ENCODE results near the gene HYKK.

Gene HYKK

GRCh38 chr15:78561490-78561889, 54.1 kb downstream of the HYKK start:
- H3K4me3 ChIP-seq (ENCODE audit: low read length) = no peak overlapping the region
- no peak for TF ChIP-seq ZNF274 (IDR thresholded peaks at IDR 0.05; ENCODE audit: low read depth, low read length)

- no peak for TF ChIP-seq ZNF274 (IDR thresholded peaks at IDR 0.05; ENCODE audit: low read depth, low read length)
- no peak overlapping the region for H3K4me3 ChIP-seq (ENCODE audit: low read length)
Observed at GRCh38 chr15:78563092-78563491, 55.7 kb downstream of the HYKK start.

GRCh38 chr15:78564743-78565096, 57.3 kb downstream of the HYKK start:
- no peak for TF ChIP-seq ZNF274 (IDR thresholded peaks at IDR 0.05; ENCODE audit: low read depth, low read length)
- peak overlapping the region; percentile 24; the same call in 1 of the 2 replicates for H3K4me3 ChIP-seq (ENCODE audit: low read length)

GRCh38 chr15:78565097-78565950, 57.9 kb downstream of the HYKK start, which contains the start of gene CHRNA5:
CHRNA5 (plus strand) TSS chr15:78565520; CDS start chr15:78565720, 200 bp downstream.
- TF ChIP-seq ZNF274 (IDR thresholded peaks at IDR 0.05; ENCODE audit: low read depth, low read length) = no peak
- H3K4me3 ChIP-seq (ENCODE audit: low read length) = peak within 1 kb of the TSS; percentile 94

- H3K4me3 ChIP-seq (ENCODE audit: low read length) = peak overlapping the region; percentile 94
- TF ChIP-seq ZNF274 (IDR thresholded peaks at IDR 0.05; ENCODE audit: low read depth, low read length) = no peak
Observed at GRCh38 chr15:78565951-78566774, 58.8 kb downstream of the HYKK start.

GRCh38 chr15:78567531-78567930, 60.2 kb downstream of the HYKK start:
- H3K4me3 ChIP-seq (ENCODE audit: low read length) = peak overlapping the region; percentile 52
- TF ChIP-seq ZNF274 (IDR thresholded peaks at IDR 0.05; ENCODE audit: low read depth, low read length) = no peak

GRCh38 chr15:78570710-78571109, 63.3 kb downstream of the HYKK start:
- H3K4me3 ChIP-seq (ENCODE audit: low read length) = no peak overlapping the region
- no peak for TF ChIP-seq ZNF274 (IDR thresholded peaks at IDR 0.05; ENCODE audit: low read depth, low read length)

- H3K4me3 ChIP-seq (ENCODE audit: low read length) = no peak overlapping the region
- TF ChIP-seq ZNF274 (IDR thresholded peaks at IDR 0.05; ENCODE audit: low read depth, low read length) = no peak
Observed at GRCh38 chr15:78571382-78571781, 64.0 kb downstream of the HYKK start.

- no peak overlapping the region for H3K4me3 ChIP-seq (ENCODE audit: low read length)
- no peak for TF ChIP-seq ZNF274 (IDR thresholded peaks at IDR 0.05; ENCODE audit: low read depth, low read length)
Observed at GRCh38 chr15:78573416-78573815, 66.0 kb downstream of the HYKK start.

- H3K4me3 ChIP-seq (ENCODE audit: low read length) = no peak overlapping the region
- no peak for TF ChIP-seq ZNF274 (IDR thresholded peaks at IDR 0.05; ENCODE audit: low read depth, low read length)
Observed at GRCh38 chr15:78574944-78575343, 67.6 kb downstream of the HYKK start.

Measured in GM08714 (cell line).